ELF-1 (cell line): ENCODE results near the gene PRKAR2B.

Experiments
- DNase-seq: peaks from one replicate; pipeline ENCODE4 v3.0.0-alpha.2; 2016; ENCODE audit warnings: low read depth, low spot score

The PRKAR2B gene

GRCh38 chr7:107185716-107186115 is 141.2 kb downstream of the PRKAR2B start:
- no peak for DNase-seq

- DNase-seq = no peak
These were observed 141.7 kb downstream of the PRKAR2B start for GRCh38 chr7:107186240-107186639.

- DNase-seq = no peak
These were observed 143.3 kb downstream of the PRKAR2B start for GRCh38 chr7:107187774-107188173.

GRCh38 chr7:107190090-107190489 is 145.6 kb downstream of the PRKAR2B start:
- DNase-seq = no peak

GRCh38 chr7:107194052-107194451 is 149.5 kb downstream of the PRKAR2B start:
- DNase-seq = no peak

- DNase-seq = no peak
These were observed 152.5 kb downstream of the PRKAR2B start for GRCh38 chr7:107196834-107197610.

GRCh38 chr7:107201795-107202450 is 157.4 kb downstream of the PRKAR2B start:
- DNase-seq = peak; percentile 52

GRCh38 chr7:107203607-107204006 is 159.1 kb downstream of the PRKAR2B start:
- DNase-seq = no peak

- DNase-seq = no peak
These were observed 161.6 kb downstream of the PRKAR2B start for GRCh38 chr7:107206136-107206535.

- DNase-seq = no peak
These were observed 162.2 kb downstream of the PRKAR2B start for GRCh38 chr7:107206706-107207105.

GRCh38 chr7:107207459-107207858 is 163.0 kb downstream of the PRKAR2B start:
- DNase-seq = no peak

GRCh38 chr7:107208024-107208521 is 163.6 kb downstream of the PRKAR2B start:
- no peak for DNase-seq

GRCh38 chr7:107208563-107208962 is 164.1 kb downstream of the PRKAR2B start:
- no peak for DNase-seq

- no peak for DNase-seq
These were observed 165.1 kb downstream of the PRKAR2B start for GRCh38 chr7:107209565-107209964.

- no peak for DNase-seq
These were observed 165.9 kb downstream of the PRKAR2B start for GRCh38 chr7:107210400-107210799.
